Measurements from ENCODE around the gene HORMAD2.

Gene HORMAD2

DNA sequence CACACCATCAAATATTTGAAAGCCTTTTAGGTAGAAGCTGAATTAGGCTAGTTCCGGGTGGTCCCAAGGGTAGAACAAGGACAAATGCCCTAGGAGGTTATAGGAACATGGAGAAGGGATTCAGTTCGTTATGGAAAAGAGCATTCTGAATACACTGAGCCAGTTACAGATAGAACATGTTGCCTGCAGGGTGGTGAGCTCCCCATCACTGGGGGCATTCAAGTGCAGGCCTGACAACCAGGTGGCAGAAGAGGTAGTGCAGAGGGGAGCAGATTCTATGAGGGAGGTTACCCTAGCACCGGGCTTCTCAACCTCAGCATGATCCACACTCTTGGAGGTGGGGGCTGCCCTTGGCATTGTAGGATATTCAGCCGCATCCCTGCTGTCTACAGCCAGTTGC lies 142.1 kb downstream of the HORMAD2 start:
- no peak overlapping the region for H3K4me3 ChIP-seq (ENCODE audit: low read length)
- DNase-seq (ENCODE audit: low read depth): no peak
- TF ChIP-seq, protein P1, sequence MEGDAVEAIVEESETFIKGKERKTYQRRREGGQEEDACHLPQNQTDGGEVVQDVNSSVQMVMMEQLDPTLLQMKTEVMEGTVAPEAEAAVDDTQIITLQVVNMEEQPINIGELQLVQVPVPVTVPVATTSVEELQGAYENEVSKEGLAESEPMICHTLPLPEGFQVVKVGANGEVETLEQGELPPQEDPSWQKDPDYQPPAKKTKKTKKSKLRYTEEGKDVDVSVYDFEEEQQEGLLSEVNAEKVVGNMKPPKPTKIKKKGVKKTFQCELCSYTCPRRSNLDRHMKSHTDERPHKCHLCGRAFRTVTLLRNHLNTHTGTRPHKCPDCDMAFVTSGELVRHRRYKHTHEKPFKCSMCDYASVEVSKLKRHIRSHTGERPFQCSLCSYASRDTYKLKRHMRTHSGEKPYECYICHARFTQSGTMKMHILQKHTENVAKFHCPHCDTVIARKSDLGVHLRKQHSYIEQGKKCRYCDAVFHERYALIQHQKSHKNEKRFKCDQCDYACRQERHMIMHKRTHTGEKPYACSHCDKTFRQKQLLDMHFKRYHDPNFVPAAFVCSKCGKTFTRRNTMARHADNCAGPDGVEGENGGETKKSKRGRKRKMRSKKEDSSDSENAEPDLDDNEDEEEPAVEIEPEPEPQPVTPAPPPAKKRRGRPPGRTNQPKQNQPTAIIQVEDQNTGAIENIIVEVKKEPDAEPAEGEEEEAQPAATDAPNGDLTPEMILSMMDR (conservative IDR thresholded peaks at IDR 0.05; ENCODE audit: low read length): no peak

GRCh38 chr22:30223303-30223702 lies 143.0 kb downstream of the HORMAD2 start:
- DNase-seq (ENCODE audit: low read depth): no peak
- H3K4me3 ChIP-seq (ENCODE audit: low read length): no peak overlapping the region
- TF ChIP-seq, protein P1 (conservative IDR thresholded peaks at IDR 0.05; ENCODE audit: low read length): no peak

GRCh38 chr22:30224161-30224857 lies 144.0 kb downstream of the HORMAD2 start:
- no peak for DNase-seq (ENCODE audit: low read depth)
- TF ChIP-seq, protein P1 (conservative IDR thresholded peaks at IDR 0.05; ENCODE audit: low read length): no peak
- H3K4me3 ChIP-seq (ENCODE audit: low read length): no peak overlapping the region

- TF ChIP-seq, protein P1 (conservative IDR thresholded peaks at IDR 0.05; ENCODE audit: low read length): no peak
Measured at GRCh38 chr22:30225220-30225927, 145.1 kb downstream of the HORMAD2 start.

GRCh38 chr22:30226192-30226832 lies 146.0 kb downstream of the HORMAD2 start:
- H3K4me3 ChIP-seq (ENCODE audit: low read length): no peak overlapping the region
- DNase-seq (ENCODE audit: low read depth): no peak
- TF ChIP-seq, protein P1 (conservative IDR thresholded peaks at IDR 0.05; ENCODE audit: low read length): no peak

More at GRCh38 chr22:30225220-30225927, 145.1 kb downstream of the HORMAD2 start:
- no peak for DNase-seq (ENCODE audit: low read depth)
- H3K4me3 ChIP-seq (ENCODE audit: low read length): no peak overlapping the region
